Body of pancreas (tissue), 4 donors: Measurements from ENCODE around the gene ESCO1.

Experiments
- CTCF ChIP-seq, 7 experiments: fragments of 450-650 bp in 4 of 7; fragments of 200-600 bp in 3 of 7; sonication (generic) in 3 of 7; IDR thresholded peaks; one replicate each; pipeline ENCODE4 v1.5.1; 2016 to 2019; ENCODE audit warnings: antibody characterized with exemption in 7 of 7
- POLR2A ChIP-seq, 3 donors: fragments of 450-650 bp; IDR thresholded peaks; one replicate each; pipeline ENCODE4 v1.6.1; 2016; ENCODE audit warnings: antibody characterized with exemption in 3 of 3, mild to moderate bottlenecking in 2 of 3

- TF ChIP-seq CTCF (IDR thresholded peaks at IDR 0.05) (no peak), POLR2A (IDR thresholded peaks at IDR 0.05) (no peak)
These were observed 62.3 kb downstream of the ESCO1 start for GRCh38 chr18:21538230-21538629.
